GM19467 (cell line): ENCODE results near the gene GSPT1.
"Not testable (repeated sequence)": the region's sequence is repeated elsewhere in the genome, so short reads cannot be mapped to it uniquely, and the experiment has no call there.

ENCODE experiments used
- ATAC-seq: cut with Tn5 transposase; IDR thresholded peaks from one replicate; pipeline ENCODE4 v1.9.1; 2021; ENCODE audit warnings: mild to moderate bottlenecking, moderate library complexity; ENCODE audit not compliant: unreplicated experiment

Gene GSPT1

DNA sequence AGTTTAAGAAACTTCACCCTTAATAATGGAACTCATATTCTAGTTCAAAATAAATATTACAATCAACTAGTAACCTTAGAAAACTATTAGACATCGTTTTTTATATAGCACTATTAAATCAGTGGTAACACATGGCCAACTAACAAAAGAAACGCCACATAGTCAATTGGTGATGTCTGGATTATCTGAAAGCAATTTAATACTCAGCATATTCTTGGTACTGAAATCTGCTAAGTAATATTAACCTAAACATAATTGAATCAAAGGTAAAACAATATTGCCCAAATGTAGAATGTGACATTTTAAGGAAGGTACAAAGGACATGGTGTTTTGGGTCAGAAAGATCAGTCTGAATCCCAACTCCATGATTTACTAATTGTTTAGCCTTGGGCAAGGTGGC is 53.3 kb downstream of the GSPT1 start:
- no peak for ATAC-seq

DNA sequence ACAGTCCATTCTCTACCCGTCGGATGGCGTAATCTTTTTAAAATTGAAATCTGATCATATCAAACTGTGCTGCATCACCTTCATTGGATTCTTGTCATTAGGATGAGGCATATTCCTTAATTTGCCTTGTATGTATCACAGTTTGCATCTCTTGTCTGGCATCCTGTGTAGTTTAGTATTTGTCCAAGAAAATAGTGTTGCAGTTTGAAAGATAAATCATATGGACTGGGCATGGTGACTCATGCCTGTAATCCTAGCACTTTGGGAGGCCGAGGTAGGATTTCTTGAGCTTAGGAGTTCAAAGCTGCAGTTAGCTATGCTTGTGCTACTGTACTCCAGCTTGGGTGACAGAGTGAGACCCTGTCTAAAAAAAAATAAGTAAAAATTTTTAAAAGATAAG is 58.6 kb downstream of the GSPT1 start:
- ATAC-seq = no peak

DNA sequence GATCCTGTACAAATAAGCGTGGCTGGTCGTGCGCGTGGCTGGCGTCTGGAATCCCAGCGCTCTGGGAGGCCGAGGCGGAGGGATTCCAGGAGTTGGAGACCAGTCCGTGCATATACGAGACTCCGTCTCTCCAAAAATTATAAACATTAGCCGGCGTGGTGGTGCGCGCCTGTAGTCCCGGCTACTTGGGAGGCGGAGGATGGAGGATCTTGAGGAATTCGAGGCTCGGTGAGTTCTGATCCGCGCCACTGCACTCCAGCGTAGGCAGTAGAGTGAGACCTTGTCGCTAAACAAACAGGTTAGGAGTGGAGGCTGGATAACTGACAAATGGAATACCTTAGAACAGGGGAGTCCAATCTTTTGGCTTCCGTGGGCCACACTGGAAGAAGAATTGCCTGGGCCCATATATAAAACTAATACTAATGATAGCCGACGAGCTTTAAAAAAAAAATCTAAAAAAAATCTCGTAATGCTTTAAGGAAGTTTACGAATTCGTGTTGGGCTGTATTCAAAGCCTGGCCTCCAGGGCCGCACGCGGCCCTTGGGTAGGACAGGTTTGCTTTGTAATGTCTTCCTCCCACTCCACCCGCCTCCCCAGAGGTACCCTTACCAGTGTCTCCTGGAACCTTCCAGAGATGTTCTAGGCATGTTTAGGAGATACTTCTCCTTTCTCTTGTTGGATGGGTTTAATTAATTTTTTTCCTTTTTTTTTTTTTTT is 63.5 kb downstream of the GSPT1 start:
- ATAC-seq = no peak

DNA sequence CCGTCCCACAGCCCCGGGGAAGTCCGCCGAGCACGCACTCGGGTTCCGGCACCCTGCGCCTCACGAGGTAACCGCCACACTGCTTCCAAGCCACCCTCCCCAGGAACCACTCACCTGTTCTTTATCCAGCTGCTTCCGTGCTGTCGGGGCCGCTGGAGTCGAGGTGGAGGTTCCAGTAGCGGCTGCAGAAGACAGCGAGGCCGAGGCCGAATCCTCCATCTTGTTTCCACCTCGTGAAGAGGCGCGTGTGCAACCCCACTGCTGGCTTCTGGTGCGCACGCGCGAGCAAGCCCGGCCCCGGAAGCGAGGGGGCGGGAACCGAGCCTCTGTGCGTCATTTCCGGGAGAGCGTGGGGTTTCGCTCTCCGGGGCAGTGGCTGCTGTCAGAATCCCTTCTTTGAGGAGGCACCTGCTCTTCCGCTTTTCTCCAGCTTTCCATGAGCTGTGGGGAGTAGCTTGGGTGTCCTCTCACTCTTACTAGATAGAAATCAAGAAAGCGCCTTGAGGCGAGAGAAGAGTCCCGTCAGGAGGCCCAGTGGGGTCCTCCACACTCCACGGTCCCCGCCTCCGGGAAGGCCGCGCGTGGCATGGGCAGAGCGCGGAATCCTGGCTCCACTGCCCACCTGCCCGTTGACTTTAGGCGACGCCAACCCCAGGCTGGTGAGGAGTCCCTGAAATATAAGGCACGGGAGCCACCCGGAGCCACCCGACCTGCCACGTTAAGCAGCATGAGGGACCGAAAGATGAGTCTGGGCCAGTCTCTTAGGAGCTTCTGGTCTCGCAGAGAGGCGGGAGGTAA is 64.3 kb downstream of the GSPT1 start, which contains the start of gene RSL1D1:
Gene RSL1D1 (minus strand): TSS at position 249 of the 798 bp plus-strand sequence. CDS start 30 bp downstream, at position 219.
- ATAC-seq = peak; percentile 81

DNA sequence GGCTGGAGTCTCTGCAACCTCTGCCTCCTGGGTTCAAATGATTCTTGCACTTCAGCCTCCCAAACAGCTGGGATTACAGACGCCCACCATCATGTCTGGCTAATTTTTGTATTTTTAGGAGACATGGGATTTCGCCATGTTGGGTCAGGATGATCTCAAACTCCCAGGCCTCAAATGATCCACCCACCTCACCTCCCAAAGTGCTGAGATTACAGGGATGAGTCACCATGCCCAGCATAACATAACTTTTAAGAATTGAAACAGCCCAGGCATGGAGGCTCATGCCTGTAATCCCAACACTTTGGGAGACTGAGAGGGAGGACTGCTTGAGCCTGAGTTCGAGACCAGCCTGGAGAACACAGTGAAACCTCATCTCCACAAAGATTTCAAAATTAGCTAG is 66.9 kb downstream of the GSPT1 start:
- ATAC-seq = no peak

DNA sequence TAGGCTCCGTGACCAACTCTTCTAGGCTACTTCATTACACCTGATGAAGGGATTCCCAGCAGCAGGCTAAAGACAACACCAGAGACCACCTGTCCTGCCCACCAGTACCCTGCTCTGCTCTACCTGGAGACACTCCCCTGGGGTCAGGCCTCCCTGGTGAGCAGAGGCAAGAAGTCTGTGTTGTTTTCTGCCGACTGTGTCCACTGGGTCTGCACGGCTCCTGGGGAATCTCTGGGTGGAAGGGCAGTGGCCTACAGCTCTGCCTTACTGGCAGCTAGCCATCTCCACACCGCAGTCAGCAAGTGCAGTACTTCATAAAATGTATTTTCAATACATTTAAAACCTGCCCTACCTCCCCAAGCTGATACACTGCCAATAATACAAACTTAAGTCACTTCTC is 71.3 kb downstream of the GSPT1 start:
- no peak for ATAC-seq

DNA sequence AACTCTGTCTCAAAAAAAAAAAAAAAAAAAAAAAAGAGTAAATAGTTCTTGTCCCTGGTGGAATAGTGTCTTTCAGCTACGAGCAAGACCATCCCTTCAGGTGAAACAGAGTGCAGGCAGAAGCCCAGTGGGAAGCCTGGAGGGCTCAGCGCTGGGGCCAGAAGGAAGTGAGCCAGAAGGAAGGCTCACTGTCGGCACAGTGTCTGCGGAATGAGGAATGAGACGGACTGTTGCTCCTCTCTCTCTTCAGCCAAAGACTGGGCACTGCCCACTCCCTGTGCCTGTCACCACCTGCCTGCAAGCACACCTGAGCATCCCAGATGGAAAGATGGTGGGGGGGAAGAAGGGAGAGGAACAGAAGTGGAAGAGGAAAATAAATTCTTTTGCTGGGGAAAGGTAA is 71.9 kb downstream of the GSPT1 start:
- ATAC-seq = no peak

DNA sequence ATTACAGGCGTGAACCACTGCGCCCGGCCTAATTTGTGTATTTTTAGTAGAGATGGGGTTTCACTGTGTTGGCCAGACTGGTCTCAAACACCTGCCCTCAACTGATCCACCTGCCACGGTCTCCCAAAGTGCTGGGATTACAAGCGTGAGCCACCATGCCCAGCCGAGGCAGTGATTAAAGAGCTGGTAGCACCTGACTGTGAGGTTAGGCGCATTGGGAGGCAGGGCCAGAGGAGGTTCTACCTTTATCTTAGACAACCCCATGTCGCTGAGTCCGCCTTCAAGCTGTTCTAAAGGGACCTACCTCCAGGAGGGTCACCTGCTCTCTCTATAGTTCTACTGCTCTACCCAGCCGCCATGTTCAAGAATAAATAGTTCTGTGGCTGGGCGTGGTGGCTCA is 72.5 kb downstream of the GSPT1 start:
- no peak for ATAC-seq

DNA sequence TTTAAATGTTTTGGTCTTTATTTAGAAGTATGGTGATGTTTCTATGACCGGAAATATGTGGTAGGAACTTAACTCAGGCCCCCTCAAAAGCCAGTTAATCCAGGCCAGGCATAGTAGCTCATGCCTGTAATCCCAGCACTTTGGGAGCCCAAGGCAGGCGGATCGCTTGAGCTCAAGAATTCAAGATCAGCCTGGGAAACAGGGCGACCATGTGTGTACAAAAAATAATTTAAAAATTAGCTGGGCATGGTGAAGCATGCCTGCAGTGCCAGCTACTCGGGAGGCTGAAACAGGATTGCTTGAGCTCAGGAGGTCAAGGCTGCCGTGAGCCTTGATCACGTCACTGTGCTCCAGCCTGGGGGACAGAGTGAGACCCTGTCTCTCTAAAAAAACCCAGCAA is 74.7 kb downstream of the GSPT1 start:
- ATAC-seq = no peak

DNA sequence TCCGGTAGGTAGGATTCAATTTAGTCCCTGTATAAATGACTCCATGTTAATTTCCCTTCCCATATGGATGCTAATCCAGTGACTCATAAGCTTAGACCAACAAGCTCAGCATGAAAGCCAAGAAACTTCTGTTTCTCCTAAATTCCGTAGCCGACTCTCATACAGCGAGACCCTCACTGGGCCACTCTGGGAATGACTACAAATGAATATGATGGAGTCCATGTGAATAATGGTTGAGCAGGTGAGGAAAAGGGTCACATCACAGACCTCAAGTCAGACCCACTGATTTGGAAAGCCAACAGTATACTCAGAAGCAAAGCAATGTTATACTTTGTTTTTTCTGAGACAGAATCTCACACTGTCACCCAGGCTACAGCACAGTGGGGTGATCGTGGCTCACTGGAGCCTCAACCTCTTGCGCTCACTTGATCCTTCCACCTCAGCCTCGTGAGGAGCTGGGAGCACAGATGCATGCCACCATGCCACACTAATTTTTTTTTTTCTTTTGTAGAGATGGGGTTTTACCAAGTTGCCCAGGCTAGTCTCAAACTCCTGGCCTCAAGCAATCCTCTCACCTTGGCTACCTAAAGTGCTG is 79.0 kb downstream of the GSPT1 start:
- ATAC-seq = no peak

DNA sequence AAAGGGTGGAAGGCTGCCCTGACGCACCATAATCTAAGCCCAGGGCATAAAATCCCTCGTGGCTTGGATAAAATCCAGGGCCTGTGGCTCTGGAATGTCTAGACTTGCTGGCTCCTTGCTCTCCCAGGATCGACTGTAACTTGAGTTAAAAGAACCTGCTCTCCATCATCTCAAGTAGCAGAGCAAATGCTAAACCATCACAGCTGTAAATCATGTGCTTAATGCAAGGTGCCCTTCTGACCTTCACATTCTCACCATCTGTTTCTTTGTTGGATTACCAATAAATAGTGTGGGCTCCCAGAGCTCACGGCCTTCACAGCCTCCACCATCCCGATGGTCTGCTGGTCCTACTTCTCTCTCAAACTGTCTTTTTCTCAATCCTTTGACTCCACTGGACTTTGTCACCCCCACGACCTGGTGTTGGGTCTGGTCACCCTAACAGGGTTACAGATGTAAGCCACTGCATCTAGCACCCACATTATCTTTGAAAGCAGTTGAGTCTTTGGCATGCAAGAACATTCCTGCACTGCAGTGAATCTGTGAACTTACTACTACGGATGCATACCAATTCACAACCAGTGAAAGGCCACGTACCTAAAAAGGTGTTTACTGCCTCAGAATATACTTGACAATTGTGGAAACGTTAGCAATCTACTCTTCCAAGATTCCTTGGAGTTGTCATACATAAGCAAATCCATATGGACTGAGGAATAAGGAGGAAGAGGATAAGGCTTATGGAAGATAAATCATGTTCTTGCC is 79.7 kb downstream of the GSPT1 start:
- ATAC-seq = no peak

DNA sequence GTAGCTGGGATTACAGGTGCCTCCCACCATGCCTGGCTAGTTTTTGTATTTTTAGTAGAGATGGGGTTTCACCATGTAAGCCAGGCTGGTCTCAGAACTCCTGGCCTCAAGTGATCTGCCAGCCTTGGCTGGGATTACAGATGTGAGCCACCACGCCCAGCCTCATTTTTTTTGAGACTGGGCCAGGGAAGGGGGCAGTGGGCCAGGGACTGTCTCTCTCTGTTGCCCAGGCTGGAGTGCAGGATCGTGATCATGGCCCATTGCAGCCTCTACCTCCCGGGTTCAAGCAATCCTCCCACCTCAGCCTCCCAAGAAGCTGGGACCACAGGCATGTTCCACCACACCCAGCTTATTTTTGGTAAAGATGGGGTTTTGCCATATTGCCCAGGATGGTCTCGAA is 80.4 kb downstream of the GSPT1 start:
- ATAC-seq = no peak

DNA sequence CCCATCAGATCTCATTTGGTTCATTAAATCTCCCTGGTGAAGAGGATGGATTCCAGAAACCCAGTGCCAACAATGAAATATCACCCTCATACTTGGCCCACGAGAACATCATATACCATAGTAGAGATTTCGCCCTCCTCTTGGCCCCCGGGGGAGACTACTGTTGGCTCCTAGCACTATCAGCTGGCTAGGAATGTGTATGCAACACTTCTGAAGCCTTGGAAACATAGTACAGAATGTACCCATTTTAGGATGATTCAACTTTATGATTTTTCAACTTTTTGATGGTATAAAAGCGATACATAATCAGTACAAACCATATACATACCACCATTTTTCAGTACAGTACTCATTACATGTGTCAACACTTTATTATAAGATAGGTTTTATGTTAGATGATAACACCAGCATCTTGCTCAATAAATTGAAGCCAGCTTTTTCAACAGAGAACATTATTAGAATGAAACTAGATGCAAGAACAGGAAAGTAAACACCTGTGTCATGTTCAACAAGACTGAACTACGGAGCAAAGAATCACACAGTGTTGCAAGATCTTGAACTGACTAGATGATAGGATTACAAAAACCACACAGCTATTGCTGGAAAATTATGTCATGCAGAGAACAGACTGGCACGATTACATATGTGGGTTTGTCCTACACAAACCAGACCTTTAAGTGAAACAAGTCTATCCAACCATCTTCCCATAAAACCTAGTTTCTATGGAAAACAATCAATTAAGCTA is 81.6 kb downstream of the GSPT1 start:
- no peak for ATAC-seq

DNA sequence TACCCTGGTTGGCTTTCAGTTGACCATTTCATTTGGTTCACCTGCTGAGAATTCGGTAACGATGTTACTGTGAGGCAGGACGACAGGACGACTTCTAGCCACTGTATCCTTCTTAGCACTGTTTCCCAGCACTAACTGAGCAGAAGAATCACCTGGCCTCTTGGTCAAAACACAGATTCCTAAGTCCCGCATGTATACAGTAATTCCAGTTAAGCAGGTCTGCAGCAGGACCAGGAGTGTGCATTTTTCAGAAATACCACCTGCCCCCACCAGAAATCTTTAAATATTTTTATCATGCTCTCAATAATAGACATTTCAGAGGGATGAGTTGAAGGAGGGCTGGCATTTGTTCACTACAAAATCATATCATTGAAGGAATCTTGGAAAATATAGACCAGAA is 87.1 kb downstream of the GSPT1 start:
- no peak for ATAC-seq

DNA sequence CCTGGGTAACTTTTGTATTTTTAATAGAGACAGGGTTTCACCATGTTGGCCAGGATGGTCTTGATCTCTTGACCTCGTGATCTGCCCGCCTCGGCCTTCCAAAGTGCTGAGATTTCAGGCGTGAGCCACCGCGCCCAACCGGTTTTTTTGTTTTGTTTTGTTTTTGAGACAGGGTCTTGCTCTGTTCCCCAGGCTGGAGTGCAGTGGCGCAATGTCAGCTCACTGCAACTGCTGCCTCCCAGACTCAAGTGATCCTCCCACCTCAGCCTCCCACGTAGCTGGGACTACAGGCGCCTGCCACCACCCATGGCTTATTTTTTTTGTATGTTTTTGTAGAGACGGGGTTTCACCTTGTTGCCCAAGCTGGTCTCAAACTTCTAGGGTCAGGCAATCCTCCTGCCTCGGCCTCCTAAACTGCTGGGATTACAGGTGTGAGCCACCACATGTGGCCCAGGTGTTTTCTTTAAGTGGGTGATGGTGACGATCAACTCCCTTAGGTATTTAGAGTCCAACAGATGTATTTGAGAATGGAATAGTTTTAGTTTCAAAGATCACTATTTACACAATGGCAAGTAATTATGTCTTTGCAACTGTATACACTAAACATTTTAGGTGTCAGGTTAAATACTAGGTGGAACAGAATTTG is 90.1 kb downstream of the GSPT1 start:
- ATAC-seq = not testable (repeated sequence)

DNA sequence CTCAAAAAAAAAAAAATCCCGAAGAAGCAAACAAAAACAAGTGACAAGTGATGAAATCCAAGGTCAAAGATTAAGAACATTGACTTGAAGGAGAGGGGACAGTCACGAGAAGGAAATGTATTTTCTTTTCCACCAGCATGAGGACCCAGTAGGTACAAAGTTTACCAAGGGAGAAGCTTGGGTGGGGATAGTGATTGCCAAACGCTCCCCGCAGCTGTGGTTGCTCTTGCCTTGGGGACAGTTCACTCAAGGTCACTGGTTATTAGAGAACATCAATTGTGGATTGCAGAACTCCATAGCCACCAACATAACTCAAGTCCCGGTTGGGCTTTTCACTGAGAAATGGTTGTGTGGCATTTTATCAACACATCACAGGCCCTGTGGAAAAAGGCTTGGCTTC is 91.4 kb downstream of the GSPT1 start:
- ATAC-seq = no peak

DNA sequence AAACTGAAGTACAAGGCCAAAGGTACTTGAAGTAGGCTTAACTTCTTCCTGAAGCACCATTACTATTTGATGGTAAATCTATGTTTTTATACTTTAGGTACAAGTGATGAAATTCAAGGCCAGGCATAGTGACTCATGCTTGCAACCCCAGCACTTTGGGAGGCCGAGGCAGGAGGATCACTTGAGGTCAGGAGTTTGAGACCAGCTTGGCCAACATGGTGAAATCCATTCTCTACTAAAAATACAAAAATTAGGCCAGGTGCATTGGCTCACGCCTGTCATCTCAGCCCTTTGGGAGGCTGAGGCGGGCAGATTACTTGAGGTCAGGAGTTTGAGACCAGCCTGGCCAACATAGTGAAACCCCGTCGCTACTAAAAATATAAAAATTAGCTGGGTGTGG is 92.1 kb downstream of the GSPT1 start:
- not testable (repeated sequence) for ATAC-seq

DNA sequence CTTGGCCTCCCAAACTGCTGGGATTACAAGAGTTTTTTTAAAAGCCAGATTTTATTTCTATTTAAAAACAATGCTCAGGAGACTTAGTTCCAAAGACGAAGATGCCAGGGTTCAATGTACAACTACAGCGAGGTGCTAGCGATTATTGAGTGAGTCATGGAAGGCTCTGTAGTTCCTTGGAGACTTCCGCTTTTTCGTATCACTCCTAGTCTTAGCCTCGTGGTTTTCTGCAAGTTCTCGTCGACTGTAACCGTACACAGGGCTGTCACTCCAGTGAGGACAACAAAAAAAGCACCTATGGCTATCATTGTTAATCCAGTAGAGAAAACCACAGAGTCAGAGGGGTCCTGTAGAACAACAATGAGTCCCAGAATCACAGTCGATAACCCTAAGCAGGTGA is 96.0 kb downstream of the GSPT1 start:
- ATAC-seq = no peak

DNA sequence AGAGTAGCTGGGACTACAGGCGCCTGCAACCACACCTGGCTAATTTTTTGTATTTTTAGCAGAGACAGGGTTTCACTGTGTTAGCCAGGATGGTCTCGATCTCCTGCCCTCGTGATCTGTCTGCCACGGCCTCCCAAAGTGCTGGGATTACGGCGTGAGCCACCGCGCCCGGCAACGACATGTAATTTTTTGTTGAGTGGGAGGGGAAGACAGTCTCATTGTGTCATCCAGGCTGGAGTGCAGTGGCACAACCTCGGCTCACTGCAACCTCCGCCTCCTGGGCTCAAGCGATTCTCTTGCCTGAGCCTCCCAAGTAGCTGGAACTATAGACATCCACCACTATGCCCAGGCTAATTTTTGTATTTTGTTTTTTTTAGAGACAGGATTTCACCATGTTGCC is 96.8 kb downstream of the GSPT1 start:
- ATAC-seq = not testable (repeated sequence)
